Hair follicle dermal papilla cell (primary cell): ENCODE measurements around the gene BOK. TPM values are rescaled to one million over a fixed set of nuclear protein-coding genes. Genes with fewer than 3 reads are reported as not detected.
A peak's percentile ranks its signal among the peaks of the same experiment; 100 is the strongest.

ENCODE experiments used
- small RNA-seq: library from RNA; depleted of rRNA; stranded (forward); fragments of <200 nt; gene quantifications from one replicate; pipeline ENCODE3, GENCODE V24; 2012
- total RNA-seq: library from RNA; depleted of rRNA; stranded (reverse); fragments of >200 nt; gene quantifications from 2 replicates; pipeline ENCODE4 v1.2.3, GENCODE V29; 2012

BOK gene
- 20.3 and 25.6 TPM in 2 replicates for total RNA-seq

GRCh38 chr2:241558532-241559322 lies at the start of gene BOK:
Gene BOK (plus strand): TSS chr2:241558745. CDS start chr2:241559484, 739 bp downstream.

Small RNA genes within 50 kb of the gene (small RNA-seq; reads per million reads assigned to genes)
- gene RNA5SP122, result 1.9 reads per million, percentile 43 among the genes with 10 or more reads in this experiment

Other genes with a start within 250 kb of the BOK start
- gene HDLBP, start 243.1 kb upstream of the BOK start, total RNA-seq, result 1,152 and 1,275 TPM in 2 replicates
- 448 and 479 TPM in 2 replicates for gene SEPTIN2, start 242.8 kb upstream of the BOK start, total RNA-seq
- gene FARP2, start 202.5 kb upstream of the BOK start, total RNA-seq, result 70.1 and 123 TPM in 2 replicates
- 207 and 234 TPM in 2 replicates for gene STK25, start 50.2 kb upstream of the BOK start, total RNA-seq
- gene THAP4, start 78.4 kb downstream of the BOK start, total RNA-seq, result 47.7 and 51.0 TPM in 2 replicates
- 55.2 and 58.0 TPM in 2 replicates for gene ATG4B, start 78.9 kb downstream of the BOK start, total RNA-seq
- 11.4 and 12.3 TPM in 2 replicates for gene DTYMK, start 128.1 kb downstream of the BOK start, total RNA-seq
- 14.7 and 21.6 TPM in 2 replicates for gene ING5, start 143.3 kb downstream of the BOK start, total RNA-seq
- gene D2HGDH, start 175.9 kb downstream of the BOK start, total RNA-seq, result 17.1 and 23.4 TPM in 2 replicates
- not detected in 2 replicates for gene GAL3ST2, start 218.1 kb downstream of the BOK start, total RNA-seq